ENCODE data around the gene THBS2. TPM values are rescaled to one million over a fixed set of nuclear protein-coding genes. Genes with fewer than 3 reads are reported as not detected.

The THBS2 gene
- total RNA-seq, 1 experiment from 2014 or later: 0.39 TPM

- H3K4me2 ChIP-seq (ENCODE audit: low read length): peak overlapping the region; percentile 48
- H3K36me3 ChIP-seq (ENCODE audit: control insufficient read depth in 1 of 2, insufficient read depth in 2 of 2, low read length in 2 of 2): no peaks in the 10 kb centered on the region
- TF ChIP-seq, protein P1, sequence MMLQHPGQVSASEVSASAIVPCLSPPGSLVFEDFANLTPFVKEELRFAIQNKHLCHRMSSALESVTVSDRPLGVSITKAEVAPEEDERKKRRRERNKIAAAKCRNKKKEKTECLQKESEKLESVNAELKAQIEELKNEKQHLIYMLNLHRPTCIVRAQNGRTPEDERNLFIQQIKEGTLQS (IDR thresholded peaks at IDR 0.05): no peak
- TF ChIP-seq, protein P2, sequence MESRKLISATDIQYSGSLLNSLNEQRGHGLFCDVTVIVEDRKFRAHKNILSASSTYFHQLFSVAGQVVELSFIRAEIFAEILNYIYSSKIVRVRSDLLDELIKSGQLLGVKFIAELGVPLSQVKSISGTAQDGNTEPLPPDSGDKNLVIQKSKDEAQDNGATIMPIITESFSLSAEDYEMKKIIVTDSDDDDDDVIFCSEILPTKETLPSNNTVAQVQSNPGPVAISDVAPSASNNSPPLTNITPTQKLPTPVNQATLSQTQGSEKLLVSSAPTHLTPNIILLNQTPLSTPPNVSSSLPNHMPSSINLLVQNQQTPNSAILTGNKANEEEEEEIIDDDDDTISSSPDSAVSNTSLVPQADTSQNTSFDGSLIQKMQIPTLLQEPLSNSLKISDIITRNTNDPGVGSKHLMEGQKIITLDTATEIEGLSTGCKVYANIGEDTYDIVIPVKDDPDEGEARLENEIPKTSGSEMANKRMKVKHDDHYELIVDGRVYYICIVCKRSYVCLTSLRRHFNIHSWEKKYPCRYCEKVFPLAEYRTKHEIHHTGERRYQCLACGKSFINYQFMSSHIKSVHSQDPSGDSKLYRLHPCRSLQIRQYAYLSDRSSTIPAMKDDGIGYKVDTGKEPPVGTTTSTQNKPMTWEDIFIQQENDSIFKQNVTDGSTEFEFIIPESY (IDR thresholded peaks at IDR 0.05; ENCODE audit: extremely low read depth, insufficient replicate concordance, low read length): no peak
- no peak for TF ChIP-seq SRF (IDR thresholded peaks at IDR 0.05; ENCODE audit: low read depth)
- no peak for TF ChIP-seq POLR2A (IDR thresholded peaks at IDR 0.05; ENCODE audit: borderline replicate concordance, extremely low read depth, insufficient read depth, insufficient read length)
- no peak for TF ChIP-seq EZH2phosphoT487 (IDR thresholded peaks at IDR 0.05; ENCODE audit: borderline replicate concordance)
- TF ChIP-seq ZNF274 (IDR thresholded peaks at IDR 0.05; ENCODE audit: low read depth, low read length): no peak
- TF ChIP-seq REST (IDR thresholded peaks at IDR 0.05; ENCODE audit: low read depth): no peak
- BruUV-seq (replicated peaks): no TSS peak
- no peak overlapping the region for H3K9ac ChIP-seq (ENCODE audit: low read length)
- H2AFZ ChIP-seq (ENCODE audit: low read depth, low read length, poor library complexity, severe bottlenecking): no peak overlapping the region
- no peaks in the 10 kb centered on the region for H3K79me2 ChIP-seq (ENCODE audit: insufficient read depth, low read length)
- no peaks in the 10 kb centered on the region for H3K9me3 ChIP-seq (ENCODE audit: control insufficient read depth in 1 of 2, insufficient read depth in 1 of 2, low read depth in 1 of 2, low read length in 2 of 2)
- ChIA-PET POLR2A (no interaction called here), RAD21 (ENCODE audit: low non-redundant PET in 1 of 2, low total read pairs in 2 of 2, uncharacterized antibody in 2 of 2, unreplicated experiment in 2 of 2) (no interaction called here), CTCF (no interaction called here)
- intact Hi-C loops (cut with micrococcal nuclease): no loop called here
- H3K4me1 ChIP-seq (ENCODE audit: control insufficient read depth in 1 of 2, insufficient read depth in 2 of 2, low read length in 2 of 2): peaks cover 18 to 53% of the 10 kb centered on the region in 2 experiments
- no peak for DNase-seq (ENCODE audit: low read depth, low spot score)
- no peaks in the 10 kb centered on the region for H3K27me3 ChIP-seq (ENCODE audit: insufficient read depth, low read length)
- peak; percentile 39 for ATAC-seq
- no peaks in the 10 kb centered on the region for H4K20me1 ChIP-seq (ENCODE audit: insufficient read depth)
- no peaks in the 10 kb centered on the region for H3K9me2 ChIP-seq (ENCODE audit: insufficient read depth)
- H3K4me3 ChIP-seq (replicated peaks in 1 of 2; ENCODE audit: low read depth in 1 of 2, low read length in 2 of 2): no peak overlapping the region
- no peak overlapping the region for H3K27ac ChIP-seq (ENCODE audit: low read depth, low read length)
These were observed 79.9 kb downstream of the THBS2 start for GRCh38 chr6:169173532-169174268.

Data from HCT116 (cell line).